ENCODE data around the gene VEPH1.

VEPH1 gene

GRCh38 chr3:157233923-157234322 is 269.3 kb downstream of the VEPH1 start:
- Histone ChIP-seq H3K9me3 (ENCODE audit: control extremely low read depth in 1 of 5, control insufficient read depth in 4 of 5, insufficient read depth in 2 of 5, low read depth in 1 of 5, low read length in 4 of 5) (no peaks in the 10 kb centered on the region), H3K27ac (ENCODE audit: insufficient read depth in 1 of 2, low read depth in 1 of 2, low read length in 2 of 2, poor library complexity in 1 of 2, severe bottlenecking in 2 of 2) (no peak overlapping the region), H3K27me3 (replicated peaks in 2 of 5; ENCODE audit: control insufficient read depth in 4 of 5, insufficient read depth in 5 of 5, low read length in 4 of 5) (no peaks in the 10 kb centered on the region), H3K36me3 (ENCODE audit: control insufficient read depth in 4 of 4, insufficient read depth in 4 of 4, low read length in 3 of 4) (no peaks in the 10 kb centered on the region), H3K4me1 (ENCODE audit: control extremely low read depth in 1 of 4, control insufficient read depth in 4 of 4, insufficient read depth in 4 of 4, low read length in 3 of 4) (no peaks in the 10 kb centered on the region), H3K4me3 (ENCODE audit: control insufficient read depth in 1 of 7, extremely low read depth in 1 of 7, insufficient read depth in 4 of 7, low read depth in 2 of 7, low read length in 6 of 7) (no peak overlapping the region)
- no peak for DNase-seq
- WGBS (ENCODE audit: insufficient coverage): 93% methylated on average over 3 of the region's 5 CpGs
- POLR2A ChIA-PET: no interaction called here
- CTCF ChIA-PET: interaction anchor here (0.6 to 1.2 kb wide), 3 partner anchors 9 to 211 kb away, joined by 3 to 4 read pairs (median 3); no protein-coding TSS in a partner anchor

GRCh38 chr3:157232141-157232540 is 271.1 kb downstream of the VEPH1 start:
- H3K4me3 ChIP-seq (ENCODE audit: control insufficient read depth in 1 of 7, extremely low read depth in 1 of 7, insufficient read depth in 4 of 7, low read depth in 2 of 7, low read length in 6 of 7): no peak overlapping the region
- ChIA-PET CTCF (interaction anchor here (1.3 kb wide), 1 partner anchor 28 kb away, joined by 3 read pairs; no protein-coding TSS in a partner anchor), POLR2A (interaction anchor here (0.6 kb wide), 1 partner anchor 26 kb away, joined by 5 read pairs; no protein-coding TSS in a partner anchor)
- no peaks in the 10 kb centered on the region for H3K9me3 ChIP-seq (ENCODE audit: control extremely low read depth in 1 of 5, control insufficient read depth in 4 of 5, insufficient read depth in 2 of 5, low read depth in 1 of 5, low read length in 4 of 5)
- WGBS (ENCODE audit: insufficient coverage): 95% methylated on average over 2 of the region's 3 CpGs
- H3K36me3 ChIP-seq (ENCODE audit: control insufficient read depth in 4 of 4, insufficient read depth in 4 of 4, low read length in 3 of 4): no peaks in the 10 kb centered on the region
- H3K27me3 ChIP-seq (replicated peaks in 2 of 5; ENCODE audit: control insufficient read depth in 4 of 5, insufficient read depth in 5 of 5, low read length in 4 of 5): no peaks in the 10 kb centered on the region
- no peak overlapping the region for H3K27ac ChIP-seq (ENCODE audit: insufficient read depth in 1 of 2, low read depth in 1 of 2, low read length in 2 of 2, poor library complexity in 1 of 2, severe bottlenecking in 2 of 2)
- DNase-seq: no peak
- H3K4me1 ChIP-seq (ENCODE audit: control extremely low read depth in 1 of 4, control insufficient read depth in 4 of 4, insufficient read depth in 4 of 4, low read length in 3 of 4): no peaks in the 10 kb centered on the region

- POLR2A ChIA-PET: no interaction called here
- Histone ChIP-seq H3K9me3 (ENCODE audit: control extremely low read depth in 1 of 5, control insufficient read depth in 4 of 5, insufficient read depth in 2 of 5, low read depth in 1 of 5, low read length in 4 of 5) (no peaks in the 10 kb centered on the region), H3K36me3 (ENCODE audit: control insufficient read depth in 4 of 4, insufficient read depth in 4 of 4, low read length in 3 of 4) (no peaks in the 10 kb centered on the region), H3K4me3 (ENCODE audit: control insufficient read depth in 1 of 7, extremely low read depth in 1 of 7, insufficient read depth in 4 of 7, low read depth in 2 of 7, low read length in 6 of 7) (no peak overlapping the region), H3K4me1 (ENCODE audit: control extremely low read depth in 1 of 4, control insufficient read depth in 4 of 4, insufficient read depth in 4 of 4, low read length in 3 of 4) (no peaks in the 10 kb centered on the region), H3K27me3 (replicated peaks in 2 of 5; ENCODE audit: control insufficient read depth in 4 of 5, insufficient read depth in 5 of 5, low read length in 4 of 5) (no peaks in the 10 kb centered on the region), H3K27ac (ENCODE audit: insufficient read depth in 1 of 2, low read depth in 1 of 2, low read length in 2 of 2, poor library complexity in 1 of 2, severe bottlenecking in 2 of 2) (no peak overlapping the region)
- DNase-seq: no peak
- CTCF ChIA-PET: interaction anchor here (1.2 to 1.3 kb wide), 2 partner anchors 9 to 27 kb away, joined by 3 read pairs; no protein-coding TSS in a partner anchor
- 100% methylated on average over 1 of the region's 3 CpGs for WGBS (ENCODE audit: insufficient coverage)
These were observed 272.1 kb downstream of the VEPH1 start for GRCh38 chr3:157231071-157231470.

- DNase-seq: peak in 2 of 3 donors; percentile 38 to 44
- Histone ChIP-seq H3K4me1 (ENCODE audit: control extremely low read depth in 1 of 4, control insufficient read depth in 4 of 4, insufficient read depth in 4 of 4, low read length in 3 of 4) (no peaks in the 10 kb centered on the region), H3K9me3 (ENCODE audit: control extremely low read depth in 1 of 5, control insufficient read depth in 4 of 5, insufficient read depth in 2 of 5, low read depth in 1 of 5, low read length in 4 of 5) (no peaks in the 10 kb centered on the region), H3K36me3 (ENCODE audit: control insufficient read depth in 4 of 4, insufficient read depth in 4 of 4, low read length in 3 of 4) (no peaks in the 10 kb centered on the region), H3K27ac (ENCODE audit: insufficient read depth in 1 of 2, low read depth in 1 of 2, low read length in 2 of 2, poor library complexity in 1 of 2, severe bottlenecking in 2 of 2) (no peak overlapping the region), H3K27me3 (replicated peaks in 2 of 5; ENCODE audit: control insufficient read depth in 4 of 5, insufficient read depth in 5 of 5, low read length in 4 of 5) (no peaks in the 10 kb centered on the region), H3K4me3 (ENCODE audit: control insufficient read depth in 1 of 7, extremely low read depth in 1 of 7, insufficient read depth in 4 of 7, low read depth in 2 of 7, low read length in 6 of 7) (no peak overlapping the region)
- 100% methylated on average over 2 of the region's 3 CpGs for WGBS (ENCODE audit: insufficient coverage)
- ChIA-PET CTCF (interaction anchor here (0.6 to 1.6 kb wide), 2 partner anchors 22 to 267 kb away, joined by 3 to 4 read pairs; no protein-coding TSS in a partner anchor), POLR2A (no interaction called here)
These were observed 276.9 kb downstream of the VEPH1 start for GRCh38 chr3:157226173-157226847.

- Histone ChIP-seq H3K4me3 (ENCODE audit: control insufficient read depth in 1 of 7, extremely low read depth in 1 of 7, insufficient read depth in 4 of 7, low read depth in 2 of 7, low read length in 6 of 7) (no peak overlapping the region), H3K27ac (ENCODE audit: insufficient read depth in 1 of 2, low read depth in 1 of 2, low read length in 2 of 2, poor library complexity in 1 of 2, severe bottlenecking in 2 of 2) (no peak overlapping the region), H3K9me3 (ENCODE audit: control extremely low read depth in 1 of 5, control insufficient read depth in 4 of 5, insufficient read depth in 2 of 5, low read depth in 1 of 5, low read length in 4 of 5) (no peaks in the 10 kb centered on the region), H3K36me3 (ENCODE audit: control insufficient read depth in 4 of 4, insufficient read depth in 4 of 4, low read length in 3 of 4) (no peaks in the 10 kb centered on the region), H3K27me3 (replicated peaks in 2 of 5; ENCODE audit: control insufficient read depth in 4 of 5, insufficient read depth in 5 of 5, low read length in 4 of 5) (no peaks in the 10 kb centered on the region), H3K4me1 (ENCODE audit: control extremely low read depth in 1 of 4, control insufficient read depth in 4 of 4, insufficient read depth in 4 of 4, low read length in 3 of 4) (no peaks in the 10 kb centered on the region)
- WGBS (ENCODE audit: insufficient coverage): no CpG with 5 or more reads among the region's 1 CpG
- POLR2A ChIA-PET: no interaction called here
- CTCF ChIA-PET: interaction anchor here (1.2 to 1.5 kb wide), 2 partner anchors 10 to 12 kb away, joined by 3 to 7 read pairs; no protein-coding TSS in a partner anchor
- DNase-seq: no peak
These were observed 278.2 kb downstream of the VEPH1 start for GRCh38 chr3:157225001-157225400.

GRCh38 chr3:157220883-157221282 is 282.3 kb downstream of the VEPH1 start:
- Histone ChIP-seq H3K4me3 (ENCODE audit: control insufficient read depth in 1 of 7, extremely low read depth in 1 of 7, insufficient read depth in 4 of 7, low read depth in 2 of 7, low read length in 6 of 7) (no peak overlapping the region), H3K36me3 (ENCODE audit: control insufficient read depth in 4 of 4, insufficient read depth in 4 of 4, low read length in 3 of 4) (no peaks in the 10 kb centered on the region), H3K27ac (ENCODE audit: insufficient read depth in 1 of 2, low read depth in 1 of 2, low read length in 2 of 2, poor library complexity in 1 of 2, severe bottlenecking in 2 of 2) (no peak overlapping the region), H3K9me3 (ENCODE audit: control extremely low read depth in 1 of 5, control insufficient read depth in 4 of 5, insufficient read depth in 2 of 5, low read depth in 1 of 5, low read length in 4 of 5) (no peaks in the 10 kb centered on the region), H3K4me1 (ENCODE audit: control extremely low read depth in 1 of 4, control insufficient read depth in 4 of 4, insufficient read depth in 4 of 4, low read length in 3 of 4) (no peaks in the 10 kb centered on the region), H3K27me3 (replicated peaks in 2 of 5; ENCODE audit: control insufficient read depth in 4 of 5, insufficient read depth in 5 of 5, low read length in 4 of 5) (no peaks in the 10 kb centered on the region)
- POLR2A ChIA-PET: no interaction called here
- 100% methylated on average over 1 of the region's 2 CpGs for WGBS (ENCODE audit: insufficient coverage)
- CTCF ChIA-PET: interaction anchor here (2.0 kb wide), 1 partner anchor 19 kb away, joined by 8 read pairs; no protein-coding TSS in a partner anchor
- DNase-seq: no peak

- H3K36me3 ChIP-seq (ENCODE audit: control insufficient read depth in 4 of 4, insufficient read depth in 4 of 4, low read length in 3 of 4): no peaks in the 10 kb centered on the region
- no peaks in the 10 kb centered on the region for H3K4me1 ChIP-seq (ENCODE audit: control extremely low read depth in 1 of 4, control insufficient read depth in 4 of 4, insufficient read depth in 4 of 4, low read length in 3 of 4)
- H3K27me3 ChIP-seq (replicated peaks in 2 of 5; ENCODE audit: control insufficient read depth in 4 of 5, insufficient read depth in 5 of 5, low read length in 4 of 5): no peaks in the 10 kb centered on the region
- ChIA-PET POLR2A (no interaction called here), CTCF (interaction anchor here (1.2 to 2.0 kb wide), 2 partner anchors 16 to 18 kb away, joined by 3 to 8 read pairs; no protein-coding TSS in a partner anchor)
- H3K4me3 ChIP-seq (ENCODE audit: control insufficient read depth in 1 of 7, extremely low read depth in 1 of 7, insufficient read depth in 4 of 7, low read depth in 2 of 7, low read length in 6 of 7): no peak overlapping the region
- WGBS (ENCODE audit: insufficient coverage): 0% methylated on average over 1 of the region's 1 CpG
- H3K9me3 ChIP-seq (ENCODE audit: control extremely low read depth in 1 of 5, control insufficient read depth in 4 of 5, insufficient read depth in 2 of 5, low read depth in 1 of 5, low read length in 4 of 5): no peaks in the 10 kb centered on the region
- no peak for DNase-seq
- H3K27ac ChIP-seq (ENCODE audit: insufficient read depth in 1 of 2, low read depth in 1 of 2, low read length in 2 of 2, poor library complexity in 1 of 2, severe bottlenecking in 2 of 2): no peak overlapping the region
These were observed 283.0 kb downstream of the VEPH1 start for GRCh38 chr3:157220211-157220610.
